Activated naive CD8-positive, alpha-beta T cell treated with anti-CD3 and anti-CD28 coated beads, Interleukin-2, amount 50 U/mL, for 24 hours (primary cell): Measurements from ENCODE around the gene LENG8.

Experiments
- ATAC-seq: fragments of 150-1000 bp; cut with Tn5 transposase; one replicate; pipeline ENCODE4 v1.10.0; 2021
- DNase-seq: peaks from one replicate; pipeline ENCODE4 v3.0.0; 2021
- H3K27ac Mint-ChIP-seq: one replicate; pipeline ENCODE4 v1.8.0; 2021; ENCODE audit warnings: mild to moderate bottlenecking, mixed read lengths
- H3K27me3 Mint-ChIP-seq: one replicate; pipeline ENCODE4 v1.8.0; 2021; ENCODE audit warnings: mixed read lengths
- H3K36me3 Mint-ChIP-seq: one replicate; pipeline ENCODE4 v1.8.0; 2021; ENCODE audit warnings: low read depth, mixed read lengths
- H3K4me1 Mint-ChIP-seq: one replicate; pipeline ENCODE4 v1.8.0; 2021; ENCODE audit warnings: mixed read lengths
- H3K4me3 Mint-ChIP-seq: one replicate; pipeline ENCODE4 v1.8.0; 2021; ENCODE audit warnings: mild to moderate bottlenecking, moderate library complexity, mixed read lengths
- H3K9me3 Mint-ChIP-seq: one replicate; pipeline ENCODE4 v1.8.0; 2021; ENCODE audit warnings: mixed read lengths

LENG8 gene

GRCh38 chr19:54418930-54419800, 29.8 kb upstream of the LENG8 start:
- H3K36me3 Mint-ChIP-seq = peaks cover under 1% of the 10 kb centered on the region
- no peak overlapping the region for H3K27ac Mint-ChIP-seq
- peaks cover 1% of the 10 kb centered on the region for H3K9me3 Mint-ChIP-seq
- no peak overlapping the region for H3K4me3 Mint-ChIP-seq
- peaks cover 36% of the 10 kb centered on the region for H3K27me3 Mint-ChIP-seq
- ATAC-seq = no peak
- peaks cover 17% of the 10 kb centered on the region for H3K4me1 Mint-ChIP-seq
- DNase-seq = no peak

GRCh38 chr19:54420068-54420382, 29.0 kb upstream of the LENG8 start:
- no peak overlapping the region for H3K27ac Mint-ChIP-seq
- H3K27me3 Mint-ChIP-seq = peaks cover 27% of the 10 kb centered on the region
- peaks cover 16% of the 10 kb centered on the region for H3K4me1 Mint-ChIP-seq
- no peak overlapping the region for H3K4me3 Mint-ChIP-seq
- no peaks in the 10 kb centered on the region for H3K9me3 Mint-ChIP-seq
- DNase-seq (no peak), ATAC-seq (no peak)
- H3K36me3 Mint-ChIP-seq = no peaks in the 10 kb centered on the region

GRCh38 chr19:54420383-54421168, 28.4 kb upstream of the LENG8 start:
- no peak overlapping the region for H3K4me3 Mint-ChIP-seq

GRCh38 chr19:54421169-54421516, 27.9 kb upstream of the LENG8 start:
- Mint-ChIP-seq H3K4me1 (peaks cover 14% of the 10 kb centered on the region), H3K9me3 (no peaks in the 10 kb centered on the region), H3K36me3 (no peaks in the 10 kb centered on the region), H3K27ac (no peak overlapping the region), H3K4me3 (no peak overlapping the region), H3K27me3 (peaks cover 25% of the 10 kb centered on the region)
- ATAC-seq (no peak), DNase-seq (no peak)

More at GRCh38 chr19:54420383-54421168, 28.4 kb upstream of the LENG8 start:
- Mint-ChIP-seq H3K36me3 (no peaks in the 10 kb centered on the region), H3K27me3 (peaks cover 26% of the 10 kb centered on the region), H3K27ac (no peak overlapping the region), H3K4me1 (peaks cover 16% of the 10 kb centered on the region), H3K9me3 (no peaks in the 10 kb centered on the region)
- ATAC-seq (no peak), DNase-seq (no peak)

GRCh38 chr19:54421521-54421920, 27.5 kb upstream of the LENG8 start:
- peaks cover 14% of the 10 kb centered on the region for H3K4me1 Mint-ChIP-seq
- no peaks in the 10 kb centered on the region for H3K36me3 Mint-ChIP-seq
- ATAC-seq = no peak
- H3K9me3 Mint-ChIP-seq = no peaks in the 10 kb centered on the region
- H3K4me3 Mint-ChIP-seq = no peak overlapping the region
- no peak for DNase-seq
- H3K27ac Mint-ChIP-seq = no peak overlapping the region
- H3K27me3 Mint-ChIP-seq = peaks cover 27% of the 10 kb centered on the region

- H3K27me3 Mint-ChIP-seq = peaks cover 29% of the 10 kb centered on the region
- H3K9me3 Mint-ChIP-seq = no peaks in the 10 kb centered on the region
- H3K4me3 Mint-ChIP-seq = no peak overlapping the region
- no peaks in the 10 kb centered on the region for H3K36me3 Mint-ChIP-seq
- ATAC-seq (no peak), DNase-seq (no peak)
- H3K4me1 Mint-ChIP-seq = peaks cover 12% of the 10 kb centered on the region
- H3K27ac Mint-ChIP-seq = no peak overlapping the region
Measured at GRCh38 chr19:54422136-54422535, 26.9 kb upstream of the LENG8 start.

- Mint-ChIP-seq H3K36me3 (no peaks in the 10 kb centered on the region), H3K27ac (no peak overlapping the region), H3K4me1 (no peaks in the 10 kb centered on the region), H3K4me3 (no peak overlapping the region), H3K27me3 (peaks cover 28% of the 10 kb centered on the region), H3K9me3 (no peaks in the 10 kb centered on the region)
- ATAC-seq = no peak
- DNase-seq = no peak
Measured at GRCh38 chr19:54424201-54424600, 24.8 kb upstream of the LENG8 start.

- no peaks in the 10 kb centered on the region for H3K36me3 Mint-ChIP-seq
- H3K4me1 Mint-ChIP-seq = no peaks in the 10 kb centered on the region
- ATAC-seq = no peak
- peaks cover 25% of the 10 kb centered on the region for H3K27me3 Mint-ChIP-seq
- H3K27ac Mint-ChIP-seq = no peak overlapping the region
- DNase-seq = no peak
- no peak overlapping the region for H3K4me3 Mint-ChIP-seq
- no peaks in the 10 kb centered on the region for H3K9me3 Mint-ChIP-seq
Measured at GRCh38 chr19:54424660-54425381, 24.2 kb upstream of the LENG8 start.

GRCh38 chr19:54425382-54425723, 23.6 kb upstream of the LENG8 start:
- ATAC-seq = no peak
- Mint-ChIP-seq H3K4me1 (no peaks in the 10 kb centered on the region), H3K27me3 (peaks cover 27% of the 10 kb centered on the region), H3K27ac (no peak overlapping the region), H3K9me3 (no peaks in the 10 kb centered on the region), H3K4me3 (no peak overlapping the region), H3K36me3 (no peaks in the 10 kb centered on the region)
- no peak for DNase-seq

GRCh38 chr19:54426291-54426931, 22.6 kb upstream of the LENG8 start:
- no peaks in the 10 kb centered on the region for H3K36me3 Mint-ChIP-seq

GRCh38 chr19:54427586-54427985, 21.4 kb upstream of the LENG8 start:
- ATAC-seq (no peak), DNase-seq (no peak)
- no peak overlapping the region for H3K27ac Mint-ChIP-seq
- peaks cover 6% of the 10 kb centered on the region for H3K4me1 Mint-ChIP-seq
- H3K4me3 Mint-ChIP-seq = no peak overlapping the region
- H3K36me3 Mint-ChIP-seq = no peaks in the 10 kb centered on the region
- H3K27me3 Mint-ChIP-seq = peaks cover 29% of the 10 kb centered on the region
- no peaks in the 10 kb centered on the region for H3K9me3 Mint-ChIP-seq

More at GRCh38 chr19:54426291-54426931, 22.6 kb upstream of the LENG8 start:
- DNase-seq (no peak), ATAC-seq (no peak)
- Mint-ChIP-seq H3K4me1 (peaks cover 6% of the 10 kb centered on the region), H3K27ac (no peak overlapping the region), H3K4me3 (no peak overlapping the region), H3K27me3 (peaks cover 27% of the 10 kb centered on the region), H3K9me3 (no peaks in the 10 kb centered on the region)

- peaks cover 28% of the 10 kb centered on the region for H3K27me3 Mint-ChIP-seq
- ATAC-seq (no peak), DNase-seq (no peak)
- no peak overlapping the region for H3K4me3 Mint-ChIP-seq
- no peaks in the 10 kb centered on the region for H3K36me3 Mint-ChIP-seq
- no peaks in the 10 kb centered on the region for H3K9me3 Mint-ChIP-seq
- H3K27ac Mint-ChIP-seq = no peak overlapping the region
- H3K4me1 Mint-ChIP-seq = peaks cover 6% of the 10 kb centered on the region
Measured at GRCh38 chr19:54428323-54429175, 20.4 kb upstream of the LENG8 start.

GRCh38 chr19:54429176-54429495, 19.9 kb upstream of the LENG8 start:
- H3K36me3 Mint-ChIP-seq = no peaks in the 10 kb centered on the region
- H3K4me3 Mint-ChIP-seq = no peak overlapping the region
- no peak overlapping the region for H3K27ac Mint-ChIP-seq
- H3K9me3 Mint-ChIP-seq = no peaks in the 10 kb centered on the region
- DNase-seq (no peak), ATAC-seq (no peak)
- peaks cover 6% of the 10 kb centered on the region for H3K4me1 Mint-ChIP-seq
- peaks cover 28% of the 10 kb centered on the region for H3K27me3 Mint-ChIP-seq
